ENCODE measurements around the gene KIAA0513.

GRCh38 chr16:85015481-85016187 is 12.0 kb upstream of the KIAA0513 start:
- TF ChIP-seq CTCF (IDR thresholded peaks at IDR 0.05) (no peak), POLR2A (IDR thresholded peaks at IDR 0.05) (no peak)

Data from thyroid gland (tissue), 4 donors.